Upper lobe of left lung (tissue), 6 donors: ENCODE data around the gene CMTM4. TPM values are rescaled to one million over a fixed set of nuclear protein-coding genes. Genes with fewer than 3 reads are reported as not detected.
"Not testable (repeated sequence)": the region's sequence is repeated elsewhere in the genome, so short reads cannot be mapped to it uniquely, and the experiment has no call there.

Source experiments
- ATAC-seq, 2 donors: fragments of 200-7000 bp; cut with Tn5 transposase; one replicate each; pipeline ENCODE4 v1.9.1; 2022; ENCODE audit warnings: mild to moderate bottlenecking in 2 of 2, moderate library complexity in 2 of 2; ENCODE audit not compliant: low FRiP score in 2 of 2
- DNase-seq, 2 donors: peaks; one replicate each; pipeline ENCODE4 v3.0.0-alpha.2; 2019 to 2020
- H3K27ac ChIP-seq, 4 donors: fragments of 200-600 bp; sonication (generic); one replicate each; pipeline ENCODE4 v1.5.1; 2016 to 2019
- H3K27me3 ChIP-seq, 4 donors: fragments of 200-600 bp; sonication (generic); one replicate each; pipeline ENCODE4 v1.5.1; 2017 to 2019
- H3K36me3 ChIP-seq, 4 donors: fragments of 200-600 bp; sonication (generic); one replicate each; pipeline ENCODE4 v1.5.1; 2016 to 2019
- H3K4me1 ChIP-seq, 4 donors: fragments of 200-600 bp; sonication (generic); one replicate each; pipeline ENCODE4 v1.5.1; 2018 to 2019
- H3K4me3 ChIP-seq, 4 donors: fragments of 200-600 bp; sonication (generic); one replicate each; pipeline ENCODE4 v1.5.1; 2017 to 2019; ENCODE audit warnings: mild to moderate bottlenecking in 2 of 4, moderate library complexity in 1 of 4
- H3K9me3 ChIP-seq, 4 donors: fragments of 200-600 bp; sonication (generic); one replicate each; pipeline ENCODE4 v1.5.1; 2018 to 2019
- EP300 ChIP-seq, 4 donors: sonication (generic); formaldehyde crosslinking; IDR thresholded peaks; one replicate each; pipeline ENCODE4 v1.5.1; 2017; ENCODE audit warnings: antibody characterized with exemption in 4 of 4, control low read depth in 2 of 4
- POLR2A ChIP-seq, 4 donors: fragments of 450-650 bp; IDR thresholded peaks; one replicate each; pipeline ENCODE4 v1.5.1; 2016 to 2017; ENCODE audit warnings: antibody characterized with exemption in 4 of 4, mild to moderate bottlenecking in 2 of 4
- POLR2AphosphoS5 ChIP-seq, 2 donors: sonication (generic); formaldehyde crosslinking; IDR thresholded peaks; one replicate each; pipeline ENCODE4 v1.5.1; 2017; ENCODE audit warnings: antibody characterized with exemption in 2 of 2
- WGBS, 2 donors: methylation state at CpG; one replicate each; pipeline ENCODE4 v1.1.5; 2017 to 2018; 5-methylcytosine and 5-hydroxymethylcytosine counted together
- total RNA-seq, 6 donors: library from RNA; depleted of rRNA in 4 of 6; stranded (reverse); fragments of >200 nt in 4 of 6; gene quantifications; one replicate each; pipeline versions ENCODE4 v1.1.0 to v1.2.1, GENCODE V29; 2016 to 2021
- TF ChIP-seq, protein P1 (sequence below), 6 experiments: fragments of 450-650 bp in 4 of 6; fragments of 200-600 bp in 2 of 6; sonication (generic) in 2 of 6; IDR thresholded peaks; one replicate each; pipeline ENCODE4 v1.5.1; 2016 to 2019; ENCODE audit warnings: antibody characterized with exemption in 6 of 6
- donor health status: DM: no; HTN: no; CAD: no; lungs with moderate emphysema.
- donor health status: DM: no; HTN: yes; CAD: no; lungs with severe emphysema.

The CMTM4 gene
- total RNA-seq, 6 donors from 2014 or later: 35.6 to 82.1 (median 55.1) TPM

DNA sequence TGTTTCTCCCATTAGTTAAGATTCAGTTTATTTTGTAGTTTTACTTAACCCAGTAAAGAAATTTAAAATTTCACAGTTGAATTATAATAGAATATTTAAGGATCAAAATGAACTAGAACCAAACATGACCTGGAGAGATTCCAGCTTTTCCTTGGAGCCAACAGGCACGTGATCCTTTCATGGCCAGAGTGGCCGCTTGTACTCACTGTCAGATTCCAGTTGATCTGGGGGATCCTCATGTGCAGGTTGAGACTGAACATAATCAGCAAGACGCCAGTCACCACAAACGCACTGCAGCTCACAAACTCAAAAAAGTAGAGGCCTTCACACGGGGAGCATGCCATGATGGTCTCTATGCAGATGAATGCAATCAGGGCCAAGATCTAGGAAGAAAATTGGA lies 60.3 kb downstream of the CMTM4 start:
- no peak for DNase-seq
- ATAC-seq: no peak
- H3K27ac ChIP-seq: no peak overlapping the region
- H3K27me3 ChIP-seq: no peaks in the 10 kb centered on the region
- TF ChIP-seq POLR2AphosphoS5 (IDR thresholded peaks at IDR 0.05) (no peak), POLR2A (IDR thresholded peaks at IDR 0.05) (no peak), EP300 (IDR thresholded peaks at IDR 0.05) (no peak)
- TF ChIP-seq, protein P1, sequence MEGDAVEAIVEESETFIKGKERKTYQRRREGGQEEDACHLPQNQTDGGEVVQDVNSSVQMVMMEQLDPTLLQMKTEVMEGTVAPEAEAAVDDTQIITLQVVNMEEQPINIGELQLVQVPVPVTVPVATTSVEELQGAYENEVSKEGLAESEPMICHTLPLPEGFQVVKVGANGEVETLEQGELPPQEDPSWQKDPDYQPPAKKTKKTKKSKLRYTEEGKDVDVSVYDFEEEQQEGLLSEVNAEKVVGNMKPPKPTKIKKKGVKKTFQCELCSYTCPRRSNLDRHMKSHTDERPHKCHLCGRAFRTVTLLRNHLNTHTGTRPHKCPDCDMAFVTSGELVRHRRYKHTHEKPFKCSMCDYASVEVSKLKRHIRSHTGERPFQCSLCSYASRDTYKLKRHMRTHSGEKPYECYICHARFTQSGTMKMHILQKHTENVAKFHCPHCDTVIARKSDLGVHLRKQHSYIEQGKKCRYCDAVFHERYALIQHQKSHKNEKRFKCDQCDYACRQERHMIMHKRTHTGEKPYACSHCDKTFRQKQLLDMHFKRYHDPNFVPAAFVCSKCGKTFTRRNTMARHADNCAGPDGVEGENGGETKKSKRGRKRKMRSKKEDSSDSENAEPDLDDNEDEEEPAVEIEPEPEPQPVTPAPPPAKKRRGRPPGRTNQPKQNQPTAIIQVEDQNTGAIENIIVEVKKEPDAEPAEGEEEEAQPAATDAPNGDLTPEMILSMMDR (IDR thresholded peaks at IDR 0.05): no peak
- peaks cover 0 to 8% (median 3%) of the 10 kb centered on the region in 4 donors for H3K36me3 ChIP-seq
- H3K4me1 ChIP-seq: no peaks in the 10 kb centered on the region
- WGBS, 2 donors: 80 to 82% methylated on average over 5 of the region's 5 CpGs
- H3K4me3 ChIP-seq: no peak overlapping the region
- H3K9me3 ChIP-seq: no peaks in the 10 kb centered on the region

- no peaks in the 10 kb centered on the region for H3K4me1 ChIP-seq
- peaks cover 0 to 8% (median 3%) of the 10 kb centered on the region in 4 donors for H3K36me3 ChIP-seq
- WGBS, 2 donors: 82 to 88% methylated on average over 3 to 6 of the region's 6 CpGs
- no peaks in the 10 kb centered on the region for H3K27me3 ChIP-seq
- ATAC-seq (no peak), DNase-seq (no peak)
- TF ChIP-seq POLR2A (IDR thresholded peaks at IDR 0.05): no peak
- TF ChIP-seq, protein P1 (IDR thresholded peaks at IDR 0.05): no peak
- TF ChIP-seq EP300 (IDR thresholded peaks at IDR 0.05): no peak
- no peak for TF ChIP-seq POLR2AphosphoS5 (IDR thresholded peaks at IDR 0.05)
- no peaks in the 10 kb centered on the region for H3K9me3 ChIP-seq
- no peak overlapping the region for H3K4me3 ChIP-seq
- no peak overlapping the region for H3K27ac ChIP-seq
Measured at GRCh38 chr16:66635406-66635805, 61.1 kb downstream of the CMTM4 start.

- WGBS, 2 donors: 95% methylated on average over 4 of the region's 4 CpGs
- H3K36me3 ChIP-seq: peaks cover 0 to 8% (median 3%) of the 10 kb centered on the region in 4 donors
- no peaks in the 10 kb centered on the region for H3K4me1 ChIP-seq
- no peak for ATAC-seq
- no peak overlapping the region for H3K4me3 ChIP-seq
- no peaks in the 10 kb centered on the region for H3K27me3 ChIP-seq
- no peak for TF ChIP-seq POLR2A (IDR thresholded peaks at IDR 0.05)
- TF ChIP-seq, protein P1 (IDR thresholded peaks at IDR 0.05): no peak
- no peak for TF ChIP-seq POLR2AphosphoS5 (IDR thresholded peaks at IDR 0.05)
- TF ChIP-seq EP300 (IDR thresholded peaks at IDR 0.05): no peak
- no peaks in the 10 kb centered on the region for H3K9me3 ChIP-seq
- DNase-seq: no peak
- no peak overlapping the region for H3K27ac ChIP-seq
Measured at GRCh38 chr16:66634527-66635196, 61.9 kb downstream of the CMTM4 start.

DNA sequence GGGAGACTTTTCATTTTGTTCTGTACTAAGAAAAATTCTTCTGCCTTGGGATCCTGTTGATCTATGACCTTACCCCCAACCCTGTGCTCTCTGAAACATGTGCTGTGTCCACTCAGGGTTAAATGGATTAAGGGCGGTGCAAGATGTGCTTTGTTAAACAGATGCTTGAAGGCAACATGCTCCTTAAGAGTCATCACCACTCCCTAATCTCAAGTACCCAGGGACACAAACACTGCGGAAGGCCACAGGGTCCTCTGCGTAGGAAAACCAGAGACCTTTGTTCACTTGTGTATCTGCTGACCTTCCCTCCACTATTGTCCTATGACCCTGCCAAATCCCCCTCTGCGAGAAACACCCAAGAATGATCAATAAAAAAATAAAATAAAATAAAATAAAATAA lies 65.0 kb downstream of the CMTM4 start:
- H3K9me3 ChIP-seq, H3K4me1 ChIP-seq, H3K36me3 ChIP-seq, H3K27me3 ChIP-seq, DNase-seq, ATAC-seq, H3K4me3 ChIP-seq, H3K27ac ChIP-seq: not testable (repeated sequence)
- WGBS, 2 donors: 76 to 89% methylated on average over 4 of the region's 4 CpGs

- H3K36me3 ChIP-seq, H3K27me3 ChIP-seq, H3K9me3 ChIP-seq, H3K27ac ChIP-seq, H3K4me3 ChIP-seq, DNase-seq, ATAC-seq, H3K4me1 ChIP-seq: not testable (repeated sequence)
- WGBS, 2 donors: 90 to 100% methylated on average over 6 to 7 of the region's 49 CpGs
Measured at GRCh38 chr16:66630561-66631260, 65.8 kb downstream of the CMTM4 start.

DNA sequence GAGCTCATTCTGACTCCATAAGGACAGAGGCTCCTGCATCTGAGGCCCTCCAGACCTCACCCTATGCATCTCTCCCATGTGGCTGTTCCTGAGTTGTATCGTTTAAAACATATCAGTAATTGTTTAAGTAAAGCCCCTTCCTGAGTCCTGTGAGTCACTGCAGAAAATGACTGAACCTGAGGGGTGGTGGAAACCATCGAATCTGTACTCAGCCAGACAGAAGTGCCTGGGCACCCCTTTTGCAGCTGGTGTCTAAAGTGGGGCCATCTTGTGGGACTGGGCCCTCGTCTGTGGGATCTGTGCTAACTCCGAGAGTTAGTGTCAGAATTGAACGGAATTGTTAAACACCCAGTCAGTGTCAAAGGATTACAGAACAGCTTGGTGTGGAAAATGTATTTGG lies 66.7 kb downstream of the CMTM4 start:
- H3K27ac ChIP-seq: no peak overlapping the region
- DNase-seq (no peak), ATAC-seq (no peak)
- H3K27me3 ChIP-seq: no peaks in the 10 kb centered on the region
- H3K9me3 ChIP-seq: no peaks in the 10 kb centered on the region
- TF ChIP-seq POLR2A (IDR thresholded peaks at IDR 0.05) (no peak), EP300 (IDR thresholded peaks at IDR 0.05) (no peak), POLR2AphosphoS5 (IDR thresholded peaks at IDR 0.05) (no peak)
- TF ChIP-seq, protein P1 (IDR thresholded peaks at IDR 0.05): no peak
- H3K4me3 ChIP-seq: no peak overlapping the region
- no peaks in the 10 kb centered on the region for H3K36me3 ChIP-seq
- H3K4me1 ChIP-seq: no peaks in the 10 kb centered on the region
- WGBS, 2 donors: 88 to 91% methylated on average over 5 of the region's 5 CpGs

DNA sequence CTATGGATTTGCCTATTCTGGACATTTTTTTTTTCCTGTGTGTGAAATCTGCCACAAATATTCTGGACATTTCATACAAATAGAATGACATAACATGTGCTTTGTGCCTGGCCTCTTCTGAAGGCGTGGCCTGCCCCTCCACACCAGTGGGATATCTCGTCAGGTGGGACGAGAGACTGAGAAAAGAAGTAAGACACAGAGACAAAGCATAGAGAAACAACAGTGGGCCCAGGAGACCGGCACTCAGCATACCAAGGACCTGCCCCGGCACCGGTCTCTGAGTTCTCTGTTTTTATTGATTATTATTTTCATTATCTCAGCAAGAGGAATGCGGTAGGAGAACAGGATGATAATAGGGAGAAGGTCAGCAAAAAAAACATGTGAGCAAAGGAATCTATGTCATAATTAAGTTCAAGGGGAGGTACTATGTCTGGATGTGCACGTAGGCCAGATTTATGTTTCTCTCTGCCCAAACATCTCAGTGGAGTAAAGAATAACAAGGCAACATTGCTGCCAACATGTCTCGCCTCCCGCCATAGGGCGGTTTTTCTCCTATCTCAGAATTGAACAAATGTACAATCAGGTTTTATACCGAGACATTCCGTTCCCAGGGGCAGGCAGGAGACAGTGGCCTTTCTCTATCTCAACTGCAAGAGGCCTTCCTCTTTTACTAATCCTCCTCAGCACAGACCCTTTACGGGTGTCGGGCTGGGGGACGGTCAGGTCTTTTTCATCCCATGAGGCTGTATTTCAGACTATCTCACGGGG lies 68.7 kb downstream of the CMTM4 start:
- ATAC-seq, H3K27ac ChIP-seq, H3K27me3 ChIP-seq, DNase-seq, H3K4me3 ChIP-seq, H3K36me3 ChIP-seq, H3K4me1 ChIP-seq, H3K9me3 ChIP-seq: not testable (repeated sequence)
- 94 to 96% methylated on average over 17 of the region's 17 CpGs for WGBS, 2 donors
